OCI-LY3 (cell line): Measurements from ENCODE around the gene POLR3GL.

Source experiments
- EZH2phosphoT487 ChIP-seq: fragments of 200-600 bp; shearing (Covaris generic); IDR thresholded peaks from 2 replicates; pipeline ENCODE4 v1.6.1; 2018; ENCODE audit warnings: antibody characterized with exemption, mixed run types, low read depth
- TF ChIP-seq, protein P1 (sequence below): fragments of 200-600, 300-600 bp; sonication (generic); IDR thresholded peaks from 2 replicates; pipeline ENCODE4 v1.5.1; 2014; ENCODE audit warnings: antibody characterized with exemption, low read length, low read depth

DNA sequence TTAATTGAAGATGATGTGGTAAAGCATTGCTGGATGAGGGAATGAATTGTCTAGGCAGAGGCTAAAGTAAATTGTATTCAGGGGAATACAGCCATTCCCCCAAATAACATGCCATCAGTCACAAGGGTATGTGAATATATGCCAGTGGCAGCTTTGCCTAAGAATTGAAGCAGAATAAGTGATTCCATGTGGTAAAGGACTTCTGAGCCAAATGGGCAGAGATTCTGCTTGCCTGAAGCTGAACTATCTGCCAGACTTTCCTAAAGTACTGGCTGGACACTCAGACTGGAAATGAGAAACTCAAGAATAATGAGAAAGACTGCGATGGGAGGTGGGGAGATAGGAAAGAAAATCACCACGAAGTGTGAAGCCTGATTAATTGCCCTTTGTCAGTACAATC lies 9.1 kb upstream of the POLR3GL start:
- TF ChIP-seq, protein P1, sequence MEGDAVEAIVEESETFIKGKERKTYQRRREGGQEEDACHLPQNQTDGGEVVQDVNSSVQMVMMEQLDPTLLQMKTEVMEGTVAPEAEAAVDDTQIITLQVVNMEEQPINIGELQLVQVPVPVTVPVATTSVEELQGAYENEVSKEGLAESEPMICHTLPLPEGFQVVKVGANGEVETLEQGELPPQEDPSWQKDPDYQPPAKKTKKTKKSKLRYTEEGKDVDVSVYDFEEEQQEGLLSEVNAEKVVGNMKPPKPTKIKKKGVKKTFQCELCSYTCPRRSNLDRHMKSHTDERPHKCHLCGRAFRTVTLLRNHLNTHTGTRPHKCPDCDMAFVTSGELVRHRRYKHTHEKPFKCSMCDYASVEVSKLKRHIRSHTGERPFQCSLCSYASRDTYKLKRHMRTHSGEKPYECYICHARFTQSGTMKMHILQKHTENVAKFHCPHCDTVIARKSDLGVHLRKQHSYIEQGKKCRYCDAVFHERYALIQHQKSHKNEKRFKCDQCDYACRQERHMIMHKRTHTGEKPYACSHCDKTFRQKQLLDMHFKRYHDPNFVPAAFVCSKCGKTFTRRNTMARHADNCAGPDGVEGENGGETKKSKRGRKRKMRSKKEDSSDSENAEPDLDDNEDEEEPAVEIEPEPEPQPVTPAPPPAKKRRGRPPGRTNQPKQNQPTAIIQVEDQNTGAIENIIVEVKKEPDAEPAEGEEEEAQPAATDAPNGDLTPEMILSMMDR = no peak
- no peak for TF ChIP-seq EZH2phosphoT487
